ENCODE results near the gene RPUSD1.

Gene RPUSD1

GRCh38 chr16:766820-767640 lies 21.2 kb downstream of the RPUSD1 start:
- no peaks in the 10 kb centered on the region for H3K27me3 ChIP-seq (ENCODE audit: low read length)
- H3K4me3 ChIP-seq (ENCODE audit: insufficient read depth, low read length, poor library complexity, severe bottlenecking) = no peak overlapping the region
- no peak for TF ChIP-seq EZH2phosphoT487 (conservative IDR thresholded peaks at IDR 0.05; ENCODE audit: low read length)
- TF ChIP-seq CTCF (IDR thresholded peaks at IDR 0.05; ENCODE audit: insufficient read depth, low read length, poor library complexity, severe bottlenecking) = no peak
- H3F3A ChIP-seq (ENCODE audit: insufficient read depth) = no peaks in the 10 kb centered on the region
- H3K79me2 ChIP-seq (ENCODE audit: insufficient read depth, low read length) = no peaks in the 10 kb centered on the region
- H3K27ac ChIP-seq (ENCODE audit: low read depth, low read length) = no peak overlapping the region
- no peaks in the 10 kb centered on the region for H3K9me3 ChIP-seq (ENCODE audit: insufficient read depth, low read length)
- no peak overlapping the region for H3K9ac ChIP-seq (ENCODE audit: low read length)
- no peaks in the 10 kb centered on the region for H4K20me1 ChIP-seq (ENCODE audit: low read depth, low read length)
- H2AFZ ChIP-seq (ENCODE audit: low read depth, low read length, severe bottlenecking) = no peak overlapping the region
- no peaks in the 10 kb centered on the region for H3K36me3 ChIP-seq (ENCODE audit: low read length)
- H3K9me2 ChIP-seq (replicated peaks; ENCODE audit: insufficient read depth, low read length) = no peaks in the 10 kb centered on the region
- H3K4me2 ChIP-seq (ENCODE audit: low read depth, low read length, poor library complexity, severe bottlenecking) = no peak overlapping the region

- Histone ChIP-seq H3K4me3 (ENCODE audit: insufficient read depth, low read length, poor library complexity, severe bottlenecking) (no peak overlapping the region), H3F3A (ENCODE audit: insufficient read depth) (no peaks in the 10 kb centered on the region), H3K9ac (ENCODE audit: low read length) (no peak overlapping the region)
Observed at GRCh38 chr16:766008-766819, 22.0 kb downstream of the RPUSD1 start.

GRCh38 chr16:765488-765865 lies 22.7 kb downstream of the RPUSD1 start:
- H3K9ac ChIP-seq (ENCODE audit: low read length) = no peak overlapping the region
- TF ChIP-seq CTCF (IDR thresholded peaks at IDR 0.05; ENCODE audit: insufficient read depth, low read length, poor library complexity, severe bottlenecking) (no peak), EZH2phosphoT487 (conservative IDR thresholded peaks at IDR 0.05; ENCODE audit: low read length) (no peak)
- no peak overlapping the region for H3K4me3 ChIP-seq (ENCODE audit: insufficient read depth, low read length, poor library complexity, severe bottlenecking)
- H3K79me2 ChIP-seq (ENCODE audit: insufficient read depth, low read length) = no peaks in the 10 kb centered on the region
- H3K27me3 ChIP-seq (ENCODE audit: low read length) = no peaks in the 10 kb centered on the region
- no peaks in the 10 kb centered on the region for H3K9me3 ChIP-seq (ENCODE audit: insufficient read depth, low read length)
- H3K36me3 ChIP-seq (ENCODE audit: low read length) = no peaks in the 10 kb centered on the region
- no peaks in the 10 kb centered on the region for H4K20me1 ChIP-seq (ENCODE audit: low read depth, low read length)
- no peak overlapping the region for H3K4me2 ChIP-seq (ENCODE audit: low read depth, low read length, poor library complexity, severe bottlenecking)
- H2AFZ ChIP-seq (ENCODE audit: low read depth, low read length, severe bottlenecking) = no peak overlapping the region
- no peaks in the 10 kb centered on the region for H3K9me2 ChIP-seq (replicated peaks; ENCODE audit: insufficient read depth, low read length)
- H3F3A ChIP-seq (ENCODE audit: insufficient read depth) = no peaks in the 10 kb centered on the region
- H3K27ac ChIP-seq (ENCODE audit: low read depth, low read length) = no peak overlapping the region

More at GRCh38 chr16:766008-766819, 22.0 kb downstream of the RPUSD1 start:
- Histone ChIP-seq H3K9me2 (replicated peaks; ENCODE audit: insufficient read depth, low read length) (no peaks in the 10 kb centered on the region), H3K27me3 (ENCODE audit: low read length) (no peaks in the 10 kb centered on the region), H3K79me2 (ENCODE audit: insufficient read depth, low read length) (no peaks in the 10 kb centered on the region), H3K9me3 (ENCODE audit: insufficient read depth, low read length) (no peaks in the 10 kb centered on the region), H4K20me1 (ENCODE audit: low read depth, low read length) (no peaks in the 10 kb centered on the region), H3K27ac (ENCODE audit: low read depth, low read length) (no peak overlapping the region), H3K4me2 (ENCODE audit: low read depth, low read length, poor library complexity, severe bottlenecking) (no peak overlapping the region), H2AFZ (ENCODE audit: low read depth, low read length, severe bottlenecking) (no peak overlapping the region), H3K36me3 (ENCODE audit: low read length) (no peaks in the 10 kb centered on the region)
- no peak for TF ChIP-seq EZH2phosphoT487 (conservative IDR thresholded peaks at IDR 0.05; ENCODE audit: low read length)
- no peak for TF ChIP-seq CTCF (IDR thresholded peaks at IDR 0.05; ENCODE audit: insufficient read depth, low read length, poor library complexity, severe bottlenecking)
